ENCODE measurements around the gene DNAJC3.
"Not testable (repeated sequence)": the region's sequence is repeated elsewhere in the genome, so short reads cannot be mapped to it uniquely, and the experiment has no call there.

Gene DNAJC3

DNA sequence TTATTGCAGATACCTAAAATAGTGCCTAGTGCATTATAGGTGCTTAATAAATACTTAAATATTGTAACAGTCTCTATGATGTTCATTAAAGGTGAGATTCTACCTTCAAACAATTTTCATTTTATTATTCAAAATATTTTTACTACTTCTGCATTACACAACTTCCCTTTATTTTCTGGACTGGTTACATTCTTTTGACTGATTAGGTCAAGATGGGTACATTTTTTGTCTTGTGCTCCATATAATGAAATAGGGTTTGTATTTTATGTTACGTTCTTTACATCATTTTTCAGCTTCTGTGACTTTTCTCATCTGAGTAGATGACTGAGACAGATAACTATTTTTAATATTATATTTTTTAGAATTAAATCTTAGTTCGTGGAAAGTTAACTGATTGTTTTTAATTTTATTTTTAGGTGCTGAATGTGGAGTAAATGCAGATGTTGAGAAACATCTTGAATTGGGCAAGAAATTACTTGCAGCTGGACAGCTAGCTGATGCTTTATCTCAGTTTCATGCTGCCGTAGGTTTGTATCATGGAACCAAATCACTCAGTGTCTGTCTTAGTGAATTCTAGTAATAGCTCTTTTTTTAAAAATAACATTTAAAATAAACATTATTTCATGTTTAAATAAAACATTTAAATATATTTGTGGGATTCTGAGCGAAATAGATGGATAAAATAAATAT, 32.0 kb downstream of the DNAJC3 start:
- H4K20me1 ChIP-seq (ENCODE audit: insufficient read depth, low read length) = peaks cover 46% of the 10 kb centered on the region
- H3K4me2 ChIP-seq (ENCODE audit: low read length) = no peak overlapping the region
- no peaks in the 10 kb centered on the region for H3K4me1 ChIP-seq (ENCODE audit: low read length)
- H3K27ac ChIP-seq (ENCODE audit: low read length) = no peak overlapping the region
- H2AFZ ChIP-seq (ENCODE audit: low read depth, low read length) = no peak overlapping the region
- no peak overlapping the region for H3K9ac ChIP-seq (ENCODE audit: low read length)
- TF ChIP-seq, protein P1, sequence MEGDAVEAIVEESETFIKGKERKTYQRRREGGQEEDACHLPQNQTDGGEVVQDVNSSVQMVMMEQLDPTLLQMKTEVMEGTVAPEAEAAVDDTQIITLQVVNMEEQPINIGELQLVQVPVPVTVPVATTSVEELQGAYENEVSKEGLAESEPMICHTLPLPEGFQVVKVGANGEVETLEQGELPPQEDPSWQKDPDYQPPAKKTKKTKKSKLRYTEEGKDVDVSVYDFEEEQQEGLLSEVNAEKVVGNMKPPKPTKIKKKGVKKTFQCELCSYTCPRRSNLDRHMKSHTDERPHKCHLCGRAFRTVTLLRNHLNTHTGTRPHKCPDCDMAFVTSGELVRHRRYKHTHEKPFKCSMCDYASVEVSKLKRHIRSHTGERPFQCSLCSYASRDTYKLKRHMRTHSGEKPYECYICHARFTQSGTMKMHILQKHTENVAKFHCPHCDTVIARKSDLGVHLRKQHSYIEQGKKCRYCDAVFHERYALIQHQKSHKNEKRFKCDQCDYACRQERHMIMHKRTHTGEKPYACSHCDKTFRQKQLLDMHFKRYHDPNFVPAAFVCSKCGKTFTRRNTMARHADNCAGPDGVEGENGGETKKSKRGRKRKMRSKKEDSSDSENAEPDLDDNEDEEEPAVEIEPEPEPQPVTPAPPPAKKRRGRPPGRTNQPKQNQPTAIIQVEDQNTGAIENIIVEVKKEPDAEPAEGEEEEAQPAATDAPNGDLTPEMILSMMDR (IDR thresholded peaks at IDR 0.05; ENCODE audit: low read depth, low read length) = no peak
- TF ChIP-seq EZH2phosphoT487 (IDR thresholded peaks at IDR 0.05; ENCODE audit: low read depth) = no peak
- H3K9me3 ChIP-seq (ENCODE audit: insufficient read depth, low read length) = no peaks in the 10 kb centered on the region
- H3K4me3 ChIP-seq (ENCODE audit: low read length) = no peak overlapping the region
- no peaks in the 10 kb centered on the region for H3K27me3 ChIP-seq (ENCODE audit: low read depth, low read length)
- H3K36me3 ChIP-seq (replicated peaks; ENCODE audit: low read depth, low read length) = peaks cover 41% of the 10 kb centered on the region
- peaks cover 36% of the 10 kb centered on the region for H3K79me2 ChIP-seq (ENCODE audit: low read length)

GRCh38 chr13:95710313-95710712, 33.4 kb downstream of the DNAJC3 start:
- Histone ChIP-seq H3K27me3 (ENCODE audit: low read depth, low read length) (no peaks in the 10 kb centered on the region), H2AFZ (ENCODE audit: low read depth, low read length) (no peak overlapping the region), H3K27ac (ENCODE audit: low read length) (no peak overlapping the region), H3K4me3 (ENCODE audit: low read length) (no peak overlapping the region), H3K4me1 (ENCODE audit: low read length) (no peaks in the 10 kb centered on the region), H3K79me2 (ENCODE audit: low read length) (peaks cover 36% of the 10 kb centered on the region), H3K9ac (ENCODE audit: low read length) (no peak overlapping the region), H4K20me1 (ENCODE audit: insufficient read depth, low read length) (peaks cover 32% of the 10 kb centered on the region), H3K4me2 (ENCODE audit: low read length) (no peak overlapping the region), H3K36me3 (replicated peaks; ENCODE audit: low read depth, low read length) (peaks cover 44% of the 10 kb centered on the region), H3K9me3 (ENCODE audit: insufficient read depth, low read length) (no peaks in the 10 kb centered on the region)
- TF ChIP-seq, protein P1 (IDR thresholded peaks at IDR 0.05; ENCODE audit: low read depth, low read length) = no peak
- no peak for TF ChIP-seq EZH2phosphoT487 (IDR thresholded peaks at IDR 0.05; ENCODE audit: low read depth)

GRCh38 chr13:95712846-95713245, 35.9 kb downstream of the DNAJC3 start:
- H3K4me1 ChIP-seq (ENCODE audit: low read length); H3K27me3 ChIP-seq (ENCODE audit: low read depth, low read length); H3K4me3 ChIP-seq (ENCODE audit: low read length); H3K9ac ChIP-seq (ENCODE audit: low read length); H2AFZ ChIP-seq (ENCODE audit: low read depth, low read length); H3K4me2 ChIP-seq (ENCODE audit: low read length); H3K27ac ChIP-seq (ENCODE audit: low read length); H3K9me3 ChIP-seq (ENCODE audit: insufficient read depth, low read length): not testable (repeated sequence)
- peaks cover 49% of the 10 kb centered on the region for H3K36me3 ChIP-seq (replicated peaks; ENCODE audit: low read depth, low read length)
- H4K20me1 ChIP-seq (ENCODE audit: insufficient read depth, low read length) = peaks cover 11% of the 10 kb centered on the region
- peaks cover 18% of the 10 kb centered on the region for H3K79me2 ChIP-seq (ENCODE audit: low read length)

DNA sequence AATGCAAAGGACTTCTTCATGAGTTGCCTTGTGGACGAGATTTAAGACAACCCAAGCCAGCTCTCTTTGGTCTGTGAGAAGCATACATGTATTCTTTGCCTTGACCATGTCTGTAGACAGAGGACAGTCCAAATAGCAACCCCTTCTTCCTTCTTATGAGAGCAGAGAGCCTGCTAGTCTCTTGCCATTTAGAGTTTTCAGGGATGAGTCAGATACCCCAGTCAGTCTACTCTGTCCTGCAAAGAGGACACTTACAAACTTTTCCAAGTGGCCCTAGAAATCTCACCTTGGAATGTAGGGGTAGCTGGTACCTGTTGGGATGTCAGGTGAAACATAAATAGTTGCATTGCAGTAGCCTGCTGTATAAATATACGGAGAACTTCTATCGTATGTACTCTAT, 36.7 kb downstream of the DNAJC3 start:
- H3K36me3 ChIP-seq (replicated peaks; ENCODE audit: low read depth, low read length) = peaks cover 49% of the 10 kb centered on the region
- no peaks in the 10 kb centered on the region for H3K27me3 ChIP-seq (ENCODE audit: low read depth, low read length)
- no peak overlapping the region for H3K4me3 ChIP-seq (ENCODE audit: low read length)
- no peak overlapping the region for H3K27ac ChIP-seq (ENCODE audit: low read length)
- 0 out of 2 replicates have a peak, but pooled peaks cover 3% of the 10 kb centered on the region for H4K20me1 ChIP-seq (ENCODE audit: insufficient read depth, low read length)
- no peaks in the 10 kb centered on the region for H3K9me3 ChIP-seq (ENCODE audit: insufficient read depth, low read length)
- H3K4me1 ChIP-seq (ENCODE audit: low read length) = no peaks in the 10 kb centered on the region
- no peak overlapping the region for H3K9ac ChIP-seq (ENCODE audit: low read length)
- TF ChIP-seq, protein P1 (IDR thresholded peaks at IDR 0.05; ENCODE audit: low read depth, low read length) = no peak
- TF ChIP-seq EZH2phosphoT487 (IDR thresholded peaks at IDR 0.05; ENCODE audit: low read depth) = no peak
- H3K4me2 ChIP-seq (ENCODE audit: low read length) = no peak overlapping the region
- no peak overlapping the region for H2AFZ ChIP-seq (ENCODE audit: low read depth, low read length)
- H3K79me2 ChIP-seq (ENCODE audit: low read length) = peaks cover 12% of the 10 kb centered on the region

Data from OCI-LY3 (cell line).